Stimulated activated CD8-positive, alpha-beta memory T cell treated with anti-CD3 and anti-CD28 coated beads, Interleukin-7, amount 100 ng/mL, for 48 hours (primary cell): ENCODE results near the gene ABLIM1.

Experiments
- DNase-seq, 2 donors: peaks; one replicate each; pipeline ENCODE4 v3.0.0-alpha.2; 2020; ENCODE audit warnings: low read depth in 1 of 2; ENCODE audit errors: extremely low read depth in 1 of 2

The ABLIM1 gene

DNA sequence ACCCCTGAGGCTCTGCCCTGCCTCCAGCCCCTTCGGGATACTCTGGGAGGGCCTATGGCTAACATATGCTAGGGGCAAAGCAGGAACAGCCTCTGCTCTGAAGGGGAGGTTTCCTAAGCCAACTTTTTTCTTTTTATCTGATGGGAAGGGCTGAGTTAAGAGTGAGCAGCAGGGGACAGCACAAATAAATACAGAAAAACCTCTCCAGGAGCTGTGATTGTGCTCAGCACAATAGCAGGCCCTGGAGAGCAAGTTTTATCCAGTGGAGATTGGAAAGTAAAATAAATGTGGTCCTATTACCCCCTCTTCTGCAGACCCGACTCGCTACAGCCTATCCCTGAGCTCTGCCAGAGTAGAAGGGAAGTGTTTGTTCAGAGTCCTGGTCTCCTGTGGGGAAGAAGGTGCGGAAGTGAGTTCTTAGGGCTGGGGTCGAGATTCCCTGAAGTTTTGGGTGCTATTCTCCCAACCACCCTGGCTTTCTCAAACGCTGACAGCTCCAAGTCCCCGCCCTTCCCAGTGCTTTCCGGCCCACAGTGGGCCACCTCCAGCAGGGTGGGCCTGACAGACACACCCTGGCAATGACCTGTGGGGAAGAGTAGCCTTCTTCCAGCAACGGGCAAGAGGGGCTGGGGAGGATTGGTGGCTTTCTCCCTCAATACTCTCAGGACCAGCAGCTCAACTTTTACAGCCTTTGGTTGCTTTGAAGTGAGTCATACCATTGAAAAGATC is 230.8 kb downstream of the ABLIM1 start:
- DNase-seq: no peak

- DNase-seq: no peak
These were observed 231.6 kb downstream of the ABLIM1 start for GRCh38 chr10:114426476-114426875.

DNA sequence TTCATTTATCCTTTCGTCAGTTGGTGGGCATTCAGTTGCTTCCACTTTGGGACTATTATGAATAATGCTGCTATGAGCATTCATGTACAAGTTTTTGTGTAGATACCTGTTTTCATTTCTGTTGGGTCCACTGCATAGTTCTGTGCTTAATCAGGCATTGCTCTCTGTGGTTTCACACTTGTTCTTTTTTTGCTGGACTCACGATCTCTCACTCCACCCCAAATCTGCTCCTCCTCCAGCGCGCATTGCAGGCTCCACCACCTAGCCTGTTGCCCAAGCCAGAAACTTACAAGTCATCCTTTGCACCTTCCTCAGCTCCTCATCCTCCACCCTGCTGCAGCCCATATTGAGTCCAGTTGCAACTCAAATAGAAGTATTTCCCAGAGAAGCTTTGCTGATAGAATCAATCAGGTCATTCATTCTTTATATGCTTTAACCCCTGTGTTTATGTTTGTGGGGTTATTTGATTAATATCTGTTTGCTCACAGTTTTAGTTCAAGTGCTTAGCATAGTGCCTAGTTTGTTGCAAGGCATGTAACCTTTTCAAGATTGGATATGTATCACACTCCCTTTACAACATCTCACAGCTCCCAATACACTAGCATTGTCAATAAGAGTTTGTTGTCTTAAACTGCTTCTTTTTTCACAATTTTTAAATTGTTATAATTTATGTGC is 237.1 kb downstream of the ABLIM1 start:
- no peak for DNase-seq

DNA sequence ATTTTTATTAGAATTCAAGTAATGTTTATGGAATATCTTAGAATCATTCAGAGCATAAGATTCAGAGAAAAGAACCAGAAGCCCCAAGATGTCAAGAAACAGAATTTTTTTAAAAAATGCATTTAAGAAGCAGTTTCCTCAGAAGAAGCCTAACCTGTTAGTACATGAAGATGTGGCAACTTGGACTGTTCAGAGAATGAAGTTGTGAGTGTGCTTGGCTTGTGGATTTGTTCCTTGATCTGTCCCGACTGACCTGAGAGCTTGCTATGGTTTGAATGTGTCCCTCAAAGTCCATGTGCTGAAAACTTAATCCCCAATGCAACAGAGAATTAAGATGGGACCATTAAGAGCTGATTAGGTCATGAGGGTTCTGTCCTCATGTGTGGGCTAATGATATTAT is 240.0 kb downstream of the ABLIM1 start:
- no peak for DNase-seq

DNA sequence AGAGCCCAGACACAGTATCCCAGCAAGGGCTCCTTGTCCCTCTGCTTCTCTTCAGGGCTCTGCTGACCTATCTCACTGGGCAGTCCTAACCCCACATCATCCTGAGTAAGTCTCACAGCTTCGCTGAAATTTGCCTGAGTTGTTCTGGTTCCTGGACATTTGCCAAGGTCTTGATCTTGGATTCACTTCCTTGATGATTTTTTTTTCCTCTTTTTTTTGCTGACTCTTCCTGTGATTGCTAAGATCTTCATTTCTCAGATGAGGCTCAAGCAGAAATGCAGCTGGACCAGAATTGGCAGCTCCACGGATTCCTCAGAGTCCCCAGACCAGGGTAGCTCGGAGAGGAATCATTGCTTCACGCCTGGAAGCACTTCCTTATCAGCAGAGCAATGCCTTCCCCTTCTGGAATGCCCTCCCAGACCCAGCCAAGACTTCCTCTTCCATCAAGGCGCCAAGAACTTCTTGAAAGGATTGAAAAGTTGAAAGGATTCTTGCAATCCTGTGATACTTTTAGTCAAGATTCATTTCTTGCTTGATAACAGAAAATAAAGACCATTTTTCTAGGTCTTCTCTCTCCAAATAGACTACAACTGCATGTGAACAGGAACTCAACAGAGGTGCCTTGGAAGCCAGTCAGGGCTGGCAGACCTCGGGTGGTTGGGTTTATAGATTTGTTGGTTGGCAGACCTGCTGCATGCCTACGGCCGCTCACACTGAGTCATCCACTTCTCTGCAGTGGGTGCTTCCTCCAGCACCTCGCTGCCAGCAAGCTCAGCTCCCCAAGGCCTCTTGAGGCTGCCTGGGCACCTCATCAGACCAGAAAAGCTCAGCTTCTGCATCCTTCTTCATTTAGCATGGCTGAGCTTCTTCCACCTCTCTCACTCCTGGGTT is 244.9 kb downstream of the ABLIM1 start:
- no peak for DNase-seq

- no peak for DNase-seq
These were observed 249.1 kb downstream of the ABLIM1 start for GRCh38 chr10:114408968-114409444.

- no peak for DNase-seq
These were observed 249.7 kb downstream of the ABLIM1 start for GRCh38 chr10:114408112-114408967.

- no peak for DNase-seq
These were observed 251.6 kb downstream of the ABLIM1 start for GRCh38 chr10:114406455-114406854.

DNA sequence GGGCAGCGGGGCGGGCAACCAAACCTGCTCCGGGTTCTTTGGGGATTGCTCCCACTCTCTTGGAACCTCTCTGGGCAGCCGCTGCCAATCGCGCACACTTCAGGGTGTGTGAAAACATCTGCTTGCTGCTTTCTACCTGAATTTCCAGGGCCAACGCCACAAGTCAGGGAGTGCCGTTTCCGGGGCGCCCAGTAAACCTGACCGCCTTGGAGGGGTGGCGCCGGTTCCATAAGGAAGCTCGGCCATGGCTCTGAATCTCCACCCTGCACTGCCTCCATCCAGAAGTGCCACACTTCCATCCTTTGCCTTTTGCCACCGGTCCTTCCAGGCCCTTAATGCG is 253.1 kb downstream of the ABLIM1 start:
- no peak for DNase-seq

DNA sequence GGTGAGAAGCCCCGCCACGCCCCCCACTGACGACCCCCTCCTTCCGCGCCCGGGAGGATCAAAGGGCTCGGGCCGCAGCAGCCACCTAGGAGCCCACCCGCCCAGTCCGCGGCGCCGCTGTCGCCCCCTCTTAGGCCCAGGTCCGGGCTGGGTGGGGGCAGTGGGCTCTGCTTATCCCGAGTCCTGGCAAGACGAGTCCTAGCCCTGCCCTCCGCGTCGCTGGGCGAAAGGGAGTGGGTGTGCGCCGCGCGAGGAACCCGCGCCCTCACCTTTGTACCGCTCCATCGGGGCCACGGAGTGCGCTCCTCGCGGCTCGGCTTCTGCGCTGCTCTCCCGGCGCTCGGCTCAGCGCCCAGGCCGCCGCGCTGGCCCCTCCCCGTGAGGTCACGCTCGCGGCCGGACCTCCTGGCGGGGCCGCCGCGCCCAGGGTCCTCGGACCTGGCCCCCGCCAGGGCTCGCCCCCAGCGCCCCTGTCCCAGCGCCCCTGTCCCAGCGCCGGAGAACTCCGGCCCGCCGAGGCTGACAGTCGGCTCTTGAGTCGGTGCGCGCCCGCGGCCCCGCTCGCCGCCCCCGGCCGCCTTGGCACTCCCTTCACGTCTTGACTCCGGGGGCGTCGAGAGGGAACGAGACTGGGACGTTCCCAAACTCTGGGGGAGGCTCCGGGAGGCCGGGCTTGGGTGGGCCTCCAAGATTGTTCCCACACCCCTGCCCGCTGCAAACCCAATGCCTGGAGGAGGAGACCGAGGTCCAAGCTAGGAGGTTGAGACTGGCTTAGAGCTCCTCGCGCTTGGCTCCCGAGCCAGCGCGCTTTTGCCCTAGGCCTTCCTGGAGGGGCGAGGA is 253.7 kb downstream of the ABLIM1 start, which contains the start of gene AFAP1L2:
Gene AFAP1L2 (minus strand): TSS at position 332 of the 840 bp plus-strand sequence. CDS start 47 bp downstream, at position 285.
- no peak for DNase-seq

DNA sequence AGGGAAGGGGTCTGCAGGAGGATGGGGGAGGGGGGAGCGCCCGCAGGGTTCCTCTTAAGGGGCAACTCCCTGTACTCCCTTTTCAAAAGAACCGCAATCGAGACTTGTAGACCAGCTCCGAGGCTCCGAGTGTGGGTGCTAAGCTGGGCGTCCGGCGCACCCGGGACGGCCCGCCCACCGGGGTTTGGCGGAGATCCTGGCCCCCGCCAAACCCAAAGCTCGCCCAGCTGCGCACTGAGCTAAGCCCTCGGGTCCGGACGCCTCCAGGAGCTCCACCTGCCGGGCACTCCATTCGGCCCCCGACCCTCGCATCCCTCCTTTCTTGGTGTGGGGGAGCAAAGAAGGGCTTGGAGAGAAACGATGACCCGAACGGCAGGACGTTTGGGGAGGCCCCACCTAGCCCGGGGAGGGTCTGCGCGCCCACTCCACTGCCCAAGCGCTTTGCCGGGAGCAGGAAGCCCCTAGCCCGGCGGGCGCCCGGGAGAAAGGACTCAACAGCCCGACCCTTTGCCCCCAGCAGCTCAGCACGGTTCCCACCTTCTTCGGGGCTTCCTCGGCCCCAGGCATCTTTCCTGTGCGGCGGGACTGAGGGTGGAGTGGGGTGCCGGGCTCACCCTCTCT is 254.4 kb downstream of the ABLIM1 start:
- no peak for DNase-seq

DNA sequence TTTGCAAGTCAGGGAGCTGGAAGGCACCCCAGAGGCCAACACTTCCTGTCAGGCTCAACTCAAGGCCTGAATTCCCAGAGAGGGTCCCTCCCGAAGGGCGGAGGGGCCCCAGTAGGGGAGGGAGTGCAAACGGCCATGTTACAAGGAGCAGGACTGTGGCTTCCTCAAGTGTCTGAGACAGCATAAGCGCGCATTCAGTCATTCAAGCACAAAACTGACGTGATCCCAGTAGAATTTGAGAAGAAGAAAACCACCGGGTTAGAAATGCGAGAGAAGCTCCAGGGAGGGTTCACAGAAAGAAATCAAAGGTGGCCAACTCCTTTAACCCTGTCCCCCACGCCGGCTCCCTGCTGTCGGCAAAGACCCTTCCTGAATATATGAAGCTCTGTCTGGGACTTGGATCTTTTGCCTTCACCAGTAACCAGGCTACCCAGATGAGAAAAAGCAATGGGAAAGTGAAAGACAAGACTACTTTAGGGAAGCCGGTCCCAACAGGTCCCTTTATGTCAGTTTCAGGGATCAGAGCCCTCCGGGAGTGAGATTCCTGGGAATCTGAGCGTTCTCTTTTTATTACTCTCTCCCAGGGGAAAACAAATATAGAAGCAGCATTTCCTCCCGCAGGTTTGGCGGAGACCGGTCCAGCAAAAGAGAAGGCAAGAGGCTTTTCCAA is 255.1 kb downstream of the ABLIM1 start:
- no peak for DNase-seq

DNA sequence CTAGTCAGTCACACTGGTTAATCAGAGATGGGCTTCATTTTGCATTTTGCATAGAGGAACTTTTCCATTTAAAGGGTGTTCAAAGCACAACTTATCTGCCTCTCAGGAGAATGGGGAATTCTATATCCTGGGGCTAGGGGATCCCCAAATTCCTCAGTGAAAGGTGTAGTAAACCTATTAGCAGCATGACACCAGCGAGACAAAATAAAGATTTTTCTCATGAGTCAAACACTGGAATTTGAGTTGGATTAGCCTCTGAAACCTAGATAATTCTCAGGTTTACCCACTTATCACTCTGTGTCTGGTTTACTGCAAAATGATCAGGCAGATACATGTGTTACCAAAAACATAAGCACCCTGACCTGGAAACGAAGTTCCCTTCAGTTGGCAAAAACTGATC is 255.8 kb downstream of the ABLIM1 start:
- DNase-seq: no peak

DNA sequence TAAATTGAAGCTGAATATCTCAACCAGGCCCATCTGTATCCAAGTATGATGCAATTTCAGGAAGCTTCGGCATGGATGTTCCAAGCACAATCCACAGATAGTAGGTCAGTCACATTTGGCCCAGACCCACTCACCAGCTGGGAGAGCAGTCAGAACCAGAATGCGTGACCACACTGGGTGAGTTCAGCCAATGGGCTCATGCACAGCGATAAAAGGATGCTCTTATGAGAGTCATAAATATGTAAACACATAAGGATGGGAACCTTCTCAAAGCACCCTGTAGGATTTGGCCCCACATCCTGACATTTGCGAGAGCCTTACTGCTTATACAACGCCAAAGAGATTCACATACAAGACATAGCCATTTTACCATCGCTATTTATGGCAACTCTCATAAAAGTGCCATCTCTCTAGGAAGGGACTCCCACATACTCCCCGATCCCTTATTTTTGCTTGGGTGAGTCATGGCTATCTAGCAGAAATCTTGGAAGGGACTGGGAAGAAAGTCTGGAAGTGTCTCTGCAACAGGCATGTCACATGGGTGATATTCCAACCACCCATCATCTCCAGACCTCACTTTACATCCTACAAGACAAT is 256.8 kb downstream of the ABLIM1 start:
- DNase-seq: no peak

DNA sequence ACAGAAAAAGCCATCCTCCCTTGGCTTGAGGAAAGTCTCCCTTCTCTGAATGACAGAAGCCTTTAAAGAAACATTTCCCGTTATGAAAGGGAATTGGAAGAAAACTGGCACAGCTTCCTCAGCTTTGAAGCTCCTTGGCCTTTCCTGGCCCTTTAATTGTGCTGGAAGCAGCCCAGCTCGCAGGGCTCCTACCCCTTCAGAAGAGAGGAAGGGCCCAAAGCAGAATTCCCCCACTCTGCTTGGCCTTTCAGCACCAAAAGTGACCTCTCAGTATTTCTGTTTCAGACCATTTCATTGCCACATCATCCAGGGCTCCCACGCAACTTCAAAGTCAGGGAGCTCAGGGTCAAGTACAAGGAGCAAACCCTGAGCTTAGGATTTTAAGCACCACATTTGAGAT is 258.0 kb downstream of the ABLIM1 start:
- DNase-seq: no peak

GRCh38 chr10:114399576-114399975 is 258.5 kb downstream of the ABLIM1 start:
- DNase-seq: no peak

DNA sequence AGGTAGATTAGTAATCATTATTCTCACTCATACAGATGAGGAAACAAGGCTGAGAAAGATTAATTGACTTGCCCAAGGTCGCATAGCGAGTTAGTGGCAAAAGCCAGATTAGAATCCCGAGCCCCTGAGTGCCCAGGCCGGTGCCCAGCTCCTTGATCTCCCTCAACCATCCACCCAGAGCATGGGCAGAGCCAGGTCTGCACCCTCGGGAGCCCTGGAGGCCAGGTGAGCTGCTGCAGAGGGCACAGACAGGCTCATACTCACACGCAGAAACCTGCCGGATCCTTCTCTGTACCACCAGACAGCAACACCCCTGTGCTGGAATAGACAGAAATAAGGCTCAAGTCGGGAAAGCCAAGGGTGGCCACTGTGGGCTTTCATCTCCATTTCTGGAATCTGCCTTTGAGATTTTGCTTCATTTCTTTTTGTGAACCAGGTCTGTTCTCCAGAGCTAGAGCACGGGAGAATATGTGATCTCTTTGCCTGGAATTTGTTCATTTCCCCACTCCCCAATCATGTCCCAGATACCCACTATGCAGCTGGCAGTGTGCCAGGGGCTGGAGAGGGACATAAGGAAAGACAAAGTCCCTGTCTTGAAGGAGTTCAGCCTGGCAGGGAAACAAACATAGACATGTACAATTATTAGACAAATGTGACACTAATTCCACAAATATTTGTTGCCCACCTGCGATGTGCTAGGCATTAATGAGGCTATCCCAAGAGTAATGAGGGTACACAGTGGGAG is 259.3 kb downstream of the ABLIM1 start:
- no peak for DNase-seq
